Subcutaneous adipose tissue (tissue), 4 donors: ENCODE data around the gene TECTB. TPM values are rescaled to one million over a fixed set of nuclear protein-coding genes. Genes with fewer than 3 reads are reported as not detected.

Experiments
- CTCF ChIP-seq: fragments of 450-650 bp; IDR thresholded peaks from one replicate; pipeline ENCODE4 v1.5.1; 2016; ENCODE audit warnings: low read depth, mild to moderate bottlenecking, control low read depth, antibody characterized with exemption, moderate library complexity
- total RNA-seq, 4 donors: library from RNA; depleted of rRNA; stranded (reverse); fragments of >200 nt; gene quantifications; one replicate each; pipeline ENCODE4 v1.1.0, GENCODE V29; 2016

The TECTB gene
- total RNA-seq, 4 donors from 2014 or later = not detected

- TF ChIP-seq CTCF = no peak
These were observed 47.0 kb downstream of the TECTB start for GRCh38 chr10:112330162-112330561.

- no peak for TF ChIP-seq CTCF
These were observed 47.5 kb downstream of the TECTB start for GRCh38 chr10:112330607-112331160.

GRCh38 chr10:112332022-112332421 lies 48.8 kb downstream of the TECTB start:
- TF ChIP-seq CTCF = no peak

GRCh38 chr10:112332509-112333228 lies 49.5 kb downstream of the TECTB start:
- TF ChIP-seq CTCF = no peak

- TF ChIP-seq CTCF = no peak
These were observed 50.3 kb downstream of the TECTB start for GRCh38 chr10:112333452-112333851.

GRCh38 chr10:112335111-112335867 lies 52.1 kb downstream of the TECTB start:
- no peak for TF ChIP-seq CTCF

GRCh38 chr10:112335868-112336265 lies 52.7 kb downstream of the TECTB start:
- no peak for TF ChIP-seq CTCF
